Stimulated activated naive B cell treated with anti-CD40 and anti-IgM and Interleukin-4, amounts not matched to agents 10 μg/mL and 1 μg/mL and 100 μg/mL, for 72 hours (primary cell): Measurements from ENCODE around the gene OR1G1.
A peak's percentile ranks its signal among the peaks of the same experiment; 100 is the strongest.
"Not testable (repeated sequence)": the region's sequence is repeated elsewhere in the genome, so short reads cannot be mapped to it uniquely, and the experiment has no call there.

Experiments
- ATAC-seq, 2 donors: fragments of 150-1000 bp; cut with Tn5 transposase; replicated peaks; 2 replicates each; pipeline ENCODE4 v1.10.0; 2021; ENCODE audit warnings: moderate library complexity in 1 of 2
- DNase-seq: peaks from one replicate; pipeline ENCODE4 v3.0.0; 2021
- H3K27ac Mint-ChIP-seq: one replicate; pipeline ENCODE4 v1.8.0; 2022; ENCODE audit warnings: mild to moderate bottlenecking, mixed read lengths
- H3K27me3 Mint-ChIP-seq, 2 donors: one replicate each; pipeline ENCODE4 v1.8.0; 2022; ENCODE audit warnings: mixed read lengths in 2 of 2
- H3K36me3 Mint-ChIP-seq, 2 donors: one replicate each; pipeline ENCODE4 v1.8.0; 2022; ENCODE audit warnings: mixed read lengths in 2 of 2, mild to moderate bottlenecking in 1 of 2
- H3K4me1 Mint-ChIP-seq, 2 donors: one replicate each; pipeline ENCODE4 v1.8.0; 2022; ENCODE audit warnings: mixed read lengths in 2 of 2, mild to moderate bottlenecking in 1 of 2
- H3K4me3 Mint-ChIP-seq, 2 donors: one replicate each; pipeline ENCODE4 v1.8.0; 2022; ENCODE audit warnings: mild to moderate bottlenecking in 2 of 2, mixed read lengths in 2 of 2, moderate library complexity in 1 of 2
- H3K9me3 Mint-ChIP-seq, 2 donors: one replicate each; pipeline ENCODE4 v1.8.0; 2022; ENCODE audit warnings: mixed read lengths in 2 of 2, mild to moderate bottlenecking in 1 of 2

The OR1G1 gene

DNA sequence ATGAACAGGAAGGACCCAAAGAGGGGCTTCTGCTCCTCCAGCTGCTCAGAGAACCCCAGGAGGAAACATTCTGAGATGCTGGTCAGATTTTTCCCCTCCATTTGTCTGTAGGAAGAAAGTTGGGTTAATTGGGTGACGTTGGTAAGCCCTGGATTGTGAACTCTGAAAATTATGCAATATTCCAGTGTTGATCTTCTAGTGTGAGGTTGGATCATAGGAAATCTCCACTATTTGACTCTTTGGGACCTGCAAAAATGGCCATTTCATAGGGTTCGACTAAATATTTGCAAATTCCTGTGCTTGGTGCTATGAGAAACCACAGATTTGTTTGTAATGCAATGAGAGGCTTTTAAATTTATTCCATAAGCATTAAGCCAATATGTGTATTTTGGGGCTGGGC is at the start of gene OR1G1:
OR1G1 (minus strand) TSS at position 101 of the 400 bp plus-strand sequence; CDS start at position 101, 0 bp downstream.
- H3K27ac Mint-ChIP-seq = no peak within 1 kb of the TSS
- no peak for ATAC-seq
- H3K4me3 Mint-ChIP-seq = no peak within 1 kb of the TSS
- H3K4me1 Mint-ChIP-seq = peaks cover 0 to 4% of the 10 kb centered on the region in 2 donors
- no peak for DNase-seq
- no peaks in the 10 kb centered on the region for H3K36me3 Mint-ChIP-seq
- peaks cover 37 to 40% of the 10 kb centered on the region in 2 donors for H3K27me3 Mint-ChIP-seq
- no peaks in the 10 kb centered on the region for H3K9me3 Mint-ChIP-seq

DNA sequence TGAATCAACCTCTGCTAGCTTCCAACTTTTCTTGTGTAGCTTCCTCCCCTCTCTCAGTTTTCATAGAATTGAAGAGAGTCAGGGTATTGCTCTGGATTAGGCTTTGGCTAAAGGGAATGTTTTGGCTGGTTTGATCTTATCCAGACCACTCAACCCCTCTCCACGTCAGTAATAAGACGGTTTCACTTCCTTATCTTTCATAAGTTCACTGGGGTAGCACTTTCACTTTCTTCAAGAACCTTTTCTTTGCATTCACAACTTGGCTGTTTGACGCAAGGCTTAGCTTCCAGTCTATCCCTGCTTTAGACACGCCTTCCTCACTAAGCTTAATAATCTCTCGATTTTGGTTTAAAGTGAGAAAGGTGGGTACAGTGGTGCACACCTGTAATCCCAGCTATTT is 40.2 kb upstream of the OR1G1 start:
- peak; percentile 17 for DNase-seq
- H3K4me1 Mint-ChIP-seq = peaks cover 12 to 24% of the 10 kb centered on the region in 2 donors
- peak overlapping the region in 1 of 2 donors; percentile 15 for H3K4me3 Mint-ChIP-seq
- H3K9me3 Mint-ChIP-seq = peaks cover 8 to 11% of the 10 kb centered on the region in 2 donors
- H3K27me3 Mint-ChIP-seq = peaks cover 5 to 10% of the 10 kb centered on the region in 2 donors
- peak; percentile 95 to 98 for ATAC-seq
- peak overlapping the region; percentile 21 for H3K27ac Mint-ChIP-seq
- H3K36me3 Mint-ChIP-seq = peaks cover 3 to 8% of the 10 kb centered on the region in 2 donors

DNA sequence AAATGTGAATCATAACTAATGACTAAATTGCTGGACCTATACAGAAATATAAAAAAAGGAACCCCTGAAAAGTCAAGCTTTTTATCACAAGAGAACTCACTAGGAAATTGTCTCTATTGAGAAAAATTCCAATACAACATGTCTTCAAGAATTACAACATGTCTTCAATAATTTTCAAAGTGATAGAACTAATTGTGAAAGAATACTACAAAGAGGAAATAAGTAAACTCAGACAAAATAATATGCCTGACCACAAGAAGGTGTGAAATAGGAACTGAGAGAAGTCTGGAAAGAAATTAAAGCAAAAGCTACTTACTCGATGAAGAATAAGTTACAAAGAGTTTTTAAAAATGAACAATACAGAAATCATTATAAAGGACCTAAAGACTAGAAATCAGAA is 29.9 kb upstream of the OR1G1 start:
- H3K27me3 Mint-ChIP-seq = peaks cover 9 to 11% of the 10 kb centered on the region in 2 donors
- ATAC-seq = peak; percentile 61 to 64

DNA sequence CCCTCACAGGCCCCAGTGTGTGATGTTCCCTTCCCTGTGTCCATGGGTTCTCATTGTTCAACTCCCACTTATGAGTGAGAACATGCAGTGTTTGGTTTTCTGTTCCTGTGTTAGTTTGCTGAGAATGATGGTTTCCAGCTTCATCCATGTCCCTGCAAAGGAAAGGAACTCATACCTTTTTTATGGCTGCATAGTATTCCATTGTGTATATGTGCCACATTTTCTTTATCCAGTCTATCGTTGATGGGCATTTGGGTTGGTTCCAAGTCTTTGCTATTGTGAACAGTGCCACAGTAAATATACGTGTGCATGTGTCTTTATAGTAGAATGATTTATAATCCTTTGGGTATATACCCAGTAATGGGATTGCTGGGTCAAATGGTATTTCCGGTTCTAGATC is 10.1 kb upstream of the OR1G1 start:
- not testable (repeated sequence) for H3K4me3 Mint-ChIP-seq

More for the DNA sequence above, 29.9 kb upstream of the OR1G1 start:
- peaks cover 7 to 18% of the 10 kb centered on the region in 2 donors for H3K4me1 Mint-ChIP-seq
- peaks cover 0 to 5% of the 10 kb centered on the region in 2 donors for H3K36me3 Mint-ChIP-seq
- no peak overlapping the region for H3K27ac Mint-ChIP-seq
- no peak for DNase-seq
- H3K4me3 Mint-ChIP-seq = no peak overlapping the region
- H3K9me3 Mint-ChIP-seq = peaks cover 2 to 8% of the 10 kb centered on the region in 2 donors

DNA sequence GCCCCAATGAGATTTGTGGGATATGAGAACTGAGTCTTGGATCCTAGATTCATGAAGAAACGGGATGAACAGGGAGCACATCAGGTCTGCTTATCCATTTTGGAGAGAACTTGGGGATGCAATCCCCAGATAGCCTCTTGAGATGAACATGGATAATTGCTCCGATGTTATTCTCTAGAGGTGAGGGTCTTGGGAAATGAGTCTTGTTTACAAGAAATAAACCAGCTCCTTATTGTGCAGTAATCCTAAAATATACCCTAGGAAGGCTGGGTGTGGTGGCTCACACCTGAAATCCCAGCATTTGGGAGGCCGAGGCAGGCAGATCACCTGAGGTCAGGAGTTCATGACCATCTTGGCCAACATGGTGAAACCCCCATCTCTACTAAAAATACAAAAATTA is 23.0 kb downstream of the OR1G1 start, which contains the start of gene OR1D2:
OR1D2 (minus strand) TSS at position 101 of the 400 bp plus-strand sequence. CDS start 11,426 bp downstream, outside the sequence.
- Mint-ChIP-seq H3K9me3 (peaks cover 15 to 16% of the 10 kb centered on the region in 2 donors), H3K27ac (no peak within 1 kb of the TSS), H3K36me3 (peaks cover 4 to 12% of the 10 kb centered on the region in 2 donors), H3K4me1 (no peaks in the 10 kb centered on the region), H3K27me3 (peaks cover 20 to 39% of the 10 kb centered on the region in 2 donors), H3K4me3 (no peak within 1 kb of the TSS)
- DNase-seq (no peak), ATAC-seq (no peak)

More for the DNA sequence above, 10.1 kb upstream of the OR1G1 start:
- Mint-ChIP-seq H3K9me3 (peaks cover 3 to 13% of the 10 kb centered on the region in 2 donors), H3K27me3 (peaks cover 21 to 34% of the 10 kb centered on the region in 2 donors)
- not testable (repeated sequence) for H3K27ac Mint-ChIP-seq, H3K4me1 Mint-ChIP-seq, DNase-seq, H3K36me3 Mint-ChIP-seq, ATAC-seq
